Cardiac muscle cell (in vitro differentiated cells and primary cell): ENCODE measurements around the gene TMEM225B. TPM values are rescaled to one million over a fixed set of nuclear protein-coding genes. Genes with fewer than 3 reads are reported as not detected.
"Not testable (repeated sequence)": the region's sequence is repeated elsewhere in the genome, so short reads cannot be mapped to it uniquely, and the experiment has no call there.

Experiments
- DNase-seq, 2 donors: peaks; one replicate each; pipeline versions ENCODE4 v3.0.0 to v3.0.0-alpha.2; 2010 to 2017; ENCODE audit warnings: low read depth in 1 of 2, low spot score in 1 of 2
- H3K27ac ChIP-seq: fragments of 200-600 bp; sonication (generic); 2 replicates; pipeline ENCODE4 v1.5.1; 2016
- H3K27me3 ChIP-seq: fragments of 200-600 bp; sonication (generic); 2 replicates; pipeline ENCODE4 v1.6.0; 2016; ENCODE audit warnings: control low read depth
- H3K36me3 ChIP-seq: fragments of 200-600 bp; sonication (generic); 2 replicates; pipeline ENCODE4 v1.5.1; 2016; ENCODE audit warnings: control low read depth
- H3K4me1 ChIP-seq: fragments of 200-600 bp; sonication (generic); 2 replicates; pipeline ENCODE4 v1.8.1; 2017; ENCODE audit warnings: low read depth, mild to moderate bottlenecking, mixed run types
- H3K4me3 ChIP-seq: fragments of 200-600 bp; sonication (generic); 2 replicates; pipeline ENCODE4 v1.5.1; 2016; ENCODE audit warnings: mild to moderate bottlenecking
- H3K9me3 ChIP-seq: fragments of 200-600 bp; sonication (generic); 2 replicates; pipeline ENCODE4 v1.5.1; 2017; ENCODE audit warnings: low read depth, mild to moderate bottlenecking, control low read depth
- polyA plus RNA-seq: library from polyadenylated mRNA; unstranded; fragments of >200 nt; fragmentation: Nextera tagmentation; extraction: Ambion mirVana; gene quantifications from 2 replicates; pipeline ENCODE4 v1.2.1, GENCODE V29; 2016
- total RNA-seq: library from RNA; depleted of rRNA; stranded (reverse); fragments of >200 nt; gene quantifications from 2 replicates; pipeline ENCODE4 v1.2.3, GENCODE V29; 2016
- TF ChIP-seq, protein P1 (sequence below): IDR thresholded peaks from 2 replicates; pipeline ENCODE4 v1.5.1; 2012; ENCODE audit warnings: low read depth, mild to moderate bottlenecking, low read length

The TMEM225B gene
- total and polyA plus RNA-seq, 2 experiments from 2014 or later: 0.17 to 2.3 TPM

DNA sequence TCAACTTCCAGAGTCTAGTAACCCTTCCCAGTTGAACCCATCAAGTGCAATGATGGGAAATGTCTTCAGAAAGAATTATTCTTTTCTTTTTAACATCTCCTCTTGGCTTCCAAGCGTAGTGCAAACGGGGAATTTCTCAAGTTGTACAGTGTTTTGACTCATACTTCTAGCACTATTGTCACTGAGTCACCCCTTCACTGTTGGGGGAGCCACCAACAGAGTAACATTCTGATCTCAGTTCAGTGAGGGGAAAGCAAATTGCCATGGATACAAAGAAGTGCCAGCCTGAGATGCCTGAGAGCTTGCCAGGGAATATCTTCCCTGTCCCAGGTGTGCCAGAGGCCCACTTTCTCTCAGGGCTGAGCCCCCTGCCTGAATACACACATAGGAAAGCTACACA is 50.8 kb downstream of the TMEM225B start:
- Histone ChIP-seq H3K27ac (no peak overlapping the region), H3K4me3 (no peak overlapping the region), H3K4me1 (no peaks in the 10 kb centered on the region), H3K9me3 (no peaks in the 10 kb centered on the region), H3K27me3 (no peaks in the 10 kb centered on the region), H3K36me3 (no peaks in the 10 kb centered on the region)
- TF ChIP-seq, protein P1, sequence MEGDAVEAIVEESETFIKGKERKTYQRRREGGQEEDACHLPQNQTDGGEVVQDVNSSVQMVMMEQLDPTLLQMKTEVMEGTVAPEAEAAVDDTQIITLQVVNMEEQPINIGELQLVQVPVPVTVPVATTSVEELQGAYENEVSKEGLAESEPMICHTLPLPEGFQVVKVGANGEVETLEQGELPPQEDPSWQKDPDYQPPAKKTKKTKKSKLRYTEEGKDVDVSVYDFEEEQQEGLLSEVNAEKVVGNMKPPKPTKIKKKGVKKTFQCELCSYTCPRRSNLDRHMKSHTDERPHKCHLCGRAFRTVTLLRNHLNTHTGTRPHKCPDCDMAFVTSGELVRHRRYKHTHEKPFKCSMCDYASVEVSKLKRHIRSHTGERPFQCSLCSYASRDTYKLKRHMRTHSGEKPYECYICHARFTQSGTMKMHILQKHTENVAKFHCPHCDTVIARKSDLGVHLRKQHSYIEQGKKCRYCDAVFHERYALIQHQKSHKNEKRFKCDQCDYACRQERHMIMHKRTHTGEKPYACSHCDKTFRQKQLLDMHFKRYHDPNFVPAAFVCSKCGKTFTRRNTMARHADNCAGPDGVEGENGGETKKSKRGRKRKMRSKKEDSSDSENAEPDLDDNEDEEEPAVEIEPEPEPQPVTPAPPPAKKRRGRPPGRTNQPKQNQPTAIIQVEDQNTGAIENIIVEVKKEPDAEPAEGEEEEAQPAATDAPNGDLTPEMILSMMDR: no peak
- no peak for DNase-seq

DNA sequence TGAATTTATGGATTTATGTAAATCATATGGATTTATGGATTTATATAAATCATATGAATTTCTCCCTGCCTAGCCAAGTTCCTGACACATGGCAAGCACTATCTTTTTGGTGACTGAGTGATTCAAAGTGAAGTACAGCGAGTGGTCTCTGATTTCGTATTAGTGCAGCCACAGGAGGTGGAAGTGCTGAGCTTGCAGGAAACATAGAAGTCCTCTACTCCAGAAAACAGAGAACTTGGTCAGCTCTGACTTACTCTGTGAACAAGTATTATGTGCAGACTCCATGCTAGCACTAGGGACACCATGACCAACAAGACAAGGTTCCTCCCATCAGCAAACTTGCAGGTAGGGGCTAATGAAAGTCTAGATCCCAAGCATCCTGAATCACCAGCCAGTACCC is 53.2 kb downstream of the TMEM225B start:
- TF ChIP-seq, protein P1: no peak
- Histone ChIP-seq H3K4me1 (no peaks in the 10 kb centered on the region), H3K36me3 (no peaks in the 10 kb centered on the region), H3K9me3 (no peaks in the 10 kb centered on the region), H3K27me3 (no peaks in the 10 kb centered on the region), H3K27ac (no peak overlapping the region), H3K4me3 (no peak overlapping the region)
- DNase-seq: no peak

DNA sequence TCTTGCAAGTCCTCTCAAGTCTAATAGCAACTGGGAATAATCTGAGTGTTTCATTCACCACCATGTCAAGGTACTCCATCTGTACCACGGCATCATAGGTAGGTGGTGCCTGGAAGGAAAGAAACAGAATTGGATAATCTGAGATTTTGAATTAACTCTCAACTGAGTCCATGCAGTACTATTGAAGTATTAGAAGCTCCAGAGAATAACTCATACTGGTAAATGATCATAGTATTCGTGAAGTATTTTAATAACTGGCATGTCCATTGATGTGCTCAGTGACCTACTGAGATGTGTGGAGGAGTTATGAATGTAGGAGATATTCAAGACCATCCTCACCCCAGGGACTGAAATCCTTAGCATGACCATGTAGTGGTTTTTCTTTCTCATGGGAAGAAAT is 54.6 kb downstream of the TMEM225B start:
- H3K4me1 ChIP-seq: no peaks in the 10 kb centered on the region
- TF ChIP-seq, protein P1: no peak
- no peak for DNase-seq
- H3K27ac ChIP-seq: no peak overlapping the region
- no peaks in the 10 kb centered on the region for H3K36me3 ChIP-seq
- no peaks in the 10 kb centered on the region for H3K27me3 ChIP-seq
- no peaks in the 10 kb centered on the region for H3K9me3 ChIP-seq
- H3K4me3 ChIP-seq: no peak overlapping the region

DNA sequence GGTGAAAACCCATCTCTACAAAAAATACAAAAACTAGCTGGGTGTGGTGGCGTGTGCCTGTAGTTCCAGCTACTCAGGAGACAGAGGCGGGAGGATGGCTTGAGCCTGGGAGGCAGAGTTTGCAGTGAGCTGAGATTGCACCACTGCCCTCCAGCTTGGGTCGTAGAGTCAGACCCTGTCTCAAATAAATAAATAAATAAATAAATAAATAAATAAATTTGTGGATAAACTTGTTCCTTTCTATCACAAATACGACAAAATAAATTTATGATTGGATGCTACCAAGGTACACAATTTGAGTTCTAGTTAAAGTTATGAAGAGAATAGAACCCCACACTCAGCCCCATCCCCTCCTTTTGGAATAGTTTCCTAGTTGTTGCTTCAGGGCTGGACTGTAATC is 55.2 kb downstream of the TMEM225B start:
- H3K27ac ChIP-seq, H3K4me1 ChIP-seq, H3K36me3 ChIP-seq, H3K27me3 ChIP-seq, H3K9me3 ChIP-seq, DNase-seq, H3K4me3 ChIP-seq: not testable (repeated sequence)

DNA sequence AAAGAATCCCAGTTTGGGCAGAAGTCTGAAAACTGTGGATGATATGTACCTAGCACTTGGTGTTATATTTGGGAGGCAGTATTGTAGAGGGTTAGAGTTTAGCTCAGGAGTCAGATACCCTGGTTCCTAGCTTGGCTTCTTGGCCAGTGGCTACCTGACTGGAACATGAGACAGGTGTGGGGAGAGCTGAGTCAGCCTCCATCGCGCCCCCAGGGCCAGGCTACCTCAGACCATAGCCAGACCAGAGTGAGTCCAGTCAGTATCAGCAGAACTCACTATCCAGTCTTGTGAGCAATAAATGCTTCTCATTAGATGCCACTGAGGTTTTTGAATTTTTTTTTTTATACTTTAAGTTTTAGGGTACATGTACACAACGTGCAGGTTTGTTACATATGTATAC is 55.7 kb downstream of the TMEM225B start:
- H3K27ac ChIP-seq: no peak overlapping the region
- DNase-seq: no peak
- no peaks in the 10 kb centered on the region for H3K27me3 ChIP-seq
- no peaks in the 10 kb centered on the region for H3K4me1 ChIP-seq
- no peaks in the 10 kb centered on the region for H3K36me3 ChIP-seq
- no peak overlapping the region for H3K4me3 ChIP-seq
- TF ChIP-seq, protein P1: no peak
- no peaks in the 10 kb centered on the region for H3K9me3 ChIP-seq

DNA sequence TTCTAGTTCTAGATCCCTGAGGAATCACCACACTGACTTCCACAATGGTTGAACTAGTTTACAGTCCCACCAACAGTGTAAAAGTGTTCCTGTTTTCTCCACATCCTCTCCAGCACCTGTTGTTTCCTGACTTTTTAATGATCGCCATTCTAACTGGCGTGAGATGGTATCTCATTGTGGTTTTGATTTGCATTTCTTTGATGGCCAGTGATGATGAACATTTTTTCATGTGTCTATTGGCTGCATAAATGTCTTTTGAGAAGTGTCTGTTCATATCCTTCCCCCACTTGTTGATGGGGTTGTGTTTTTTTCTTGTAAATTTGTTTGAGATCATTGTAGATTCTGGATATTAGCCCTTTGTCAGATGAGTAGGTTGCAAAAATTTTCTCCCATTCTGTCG is 56.6 kb downstream of the TMEM225B start:
- H3K4me1 ChIP-seq, H3K27ac ChIP-seq, H3K9me3 ChIP-seq, H3K4me3 ChIP-seq, H3K36me3 ChIP-seq, H3K27me3 ChIP-seq, DNase-seq: not testable (repeated sequence)

DNA sequence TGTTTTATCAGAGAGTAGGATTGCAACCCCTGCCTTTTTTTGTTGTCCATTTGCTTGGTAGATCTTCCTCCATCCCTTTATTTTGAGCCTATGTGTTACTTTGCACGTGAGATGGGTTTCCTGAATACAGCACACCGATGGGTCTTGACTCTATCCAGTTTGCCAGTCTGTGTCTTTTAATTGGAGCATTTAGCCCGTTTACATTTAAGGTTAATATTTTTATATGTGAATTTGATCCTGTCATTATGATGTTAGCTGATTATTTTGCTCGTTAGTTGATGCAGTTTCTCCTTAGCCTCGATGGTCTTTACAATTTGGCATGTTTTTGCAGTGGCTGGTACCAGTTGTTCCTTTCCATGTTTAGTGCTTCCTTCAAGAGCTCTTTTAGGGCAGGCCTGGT is 59.8 kb downstream of the TMEM225B start:
- H3K36me3 ChIP-seq, DNase-seq, H3K4me1 ChIP-seq, H3K4me3 ChIP-seq, H3K27me3 ChIP-seq, H3K27ac ChIP-seq, H3K9me3 ChIP-seq: not testable (repeated sequence)

Other genes starting within 250 kb of the TMEM225B start
- gene ARPC1B, start 223.5 kb upstream of the TMEM225B start, total RNA-seq: 38.7 and 61.7 TPM in 2 replicates
- gene ARPC1B, start 223.5 kb upstream of the TMEM225B start, polyA plus RNA-seq: 49.3 and 56.1 TPM in 2 replicates
- 130 and 181 TPM in 2 replicates for gene PDAP1, start 189.7 kb upstream of the TMEM225B start, total RNA-seq
- gene PDAP1, start 189.7 kb upstream of the TMEM225B start, polyA plus RNA-seq: 75.1 and 81.0 TPM in 2 replicates
- 66.9 and 110 TPM in 2 replicates for gene BUD31, start 189.3 kb upstream of the TMEM225B start, total RNA-seq
- 132 and 193 TPM in 2 replicates for gene BUD31, start 189.3 kb upstream of the TMEM225B start, polyA plus RNA-seq
- gene PTCD1, start 159.5 kb upstream of the TMEM225B start, total RNA-seq: 13.7 and 27.9 TPM in 2 replicates
- gene PTCD1, start 159.5 kb upstream of the TMEM225B start, polyA plus RNA-seq: 6.1 and 7.8 TPM in 2 replicates
- 59.9 and 84.1 TPM in 2 replicates for gene CPSF4, start 159.3 kb upstream of the TMEM225B start, total RNA-seq
- gene CPSF4, start 159.3 kb upstream of the TMEM225B start, polyA plus RNA-seq: 59.8 and 75.2 TPM in 2 replicates
- 987 and 2,981 TPM in 2 replicates for gene ATP5MF, start 132.1 kb upstream of the TMEM225B start, total RNA-seq
- 979 and 1,270 TPM in 2 replicates for gene ATP5MF, start 132.1 kb upstream of the TMEM225B start, polyA plus RNA-seq
- gene ZNF789, start 125.4 kb upstream of the TMEM225B start, total RNA-seq: 9.0 and 12.7 TPM in 2 replicates
- 10.2 and 15.3 TPM in 2 replicates for gene ZNF789, start 125.4 kb upstream of the TMEM225B start, polyA plus RNA-seq
- 17.3 and 32.0 TPM in 2 replicates for gene ZNF394, start 98.0 kb upstream of the TMEM225B start, total RNA-seq
- 18.7 and 21.9 TPM in 2 replicates for gene ZNF394, start 98.0 kb upstream of the TMEM225B start, polyA plus RNA-seq
- 13.2 and 17.6 TPM in 2 replicates for gene ZKSCAN5, start 93.6 kb upstream of the TMEM225B start, total RNA-seq
- gene ZKSCAN5, start 93.6 kb upstream of the TMEM225B start, polyA plus RNA-seq: 6.2 and 12.0 TPM in 2 replicates
- 6.1 and 8.0 TPM in 2 replicates for gene FAM200A, start 46.2 kb upstream of the TMEM225B start, total RNA-seq
- gene FAM200A, start 46.2 kb upstream of the TMEM225B start, polyA plus RNA-seq: 11.1 and 11.9 TPM in 2 replicates
- 118 and 120 TPM in 2 replicates for gene ZNF655, start 39.6 kb upstream of the TMEM225B start, total RNA-seq
- 45.9 and 48.3 TPM in 2 replicates for gene ZNF655, start 39.6 kb upstream of the TMEM225B start, polyA plus RNA-seq
- 14.0 and 22.8 TPM in 2 replicates for gene ZSCAN25, start 18.7 kb downstream of the TMEM225B start, total RNA-seq
- gene ZSCAN25, start 18.7 kb downstream of the TMEM225B start, polyA plus RNA-seq: 9.7 and 13.8 TPM in 2 replicates
- gene CYP3A5, start 81.7 kb downstream of the TMEM225B start, total RNA-seq: 0.24 and 4.8 TPM in 2 replicates
- gene CYP3A5, start 81.7 kb downstream of the TMEM225B start, polyA plus RNA-seq: 0.81 and 0.95 TPM in 2 replicates
- not detected in 2 replicates for gene CYP3A7, start 136.9 kb downstream of the TMEM225B start, total RNA-seq
- 0.14 and 0.51 TPM in 2 replicates for gene CYP3A7, start 136.9 kb downstream of the TMEM225B start, polyA plus RNA-seq
- not detected in 2 replicates for gene CYP3A4, start 185.9 kb downstream of the TMEM225B start, total RNA-seq
- gene CYP3A4, start 185.9 kb downstream of the TMEM225B start, polyA plus RNA-seq: not detected in 2 replicates
- 0.07 TPM in 1 of 2 replicates, not detected in the other for gene CYP3A43, start 229.7 kb downstream of the TMEM225B start, total RNA-seq
- 0.22 and 0.42 TPM in 2 replicates for gene CYP3A43, start 229.7 kb downstream of the TMEM225B start, polyA plus RNA-seq